Neuronal stem cell (in vitro differentiated cells): ENCODE measurements around the gene LARP7.

ENCODE experiments used
- DNase-seq: peaks from one replicate; pipeline ENCODE4 v3.0.0-alpha.2; 2013; ENCODE audit warnings: low spot score
- H2AFZ ChIP-seq: one replicate; pipeline ENCODE4 v1.6.1; 2013; ENCODE audit warnings: mild to moderate bottlenecking, low read length, inconsistent platforms
- H2AK5ac ChIP-seq: 2 replicates; pipeline ENCODE4 v1.6.1; 2013; ENCODE audit warnings: low read depth, mild to moderate bottlenecking, inconsistent platforms, low read length, moderate library complexity, mixed read lengths
- H2BK120ac ChIP-seq: 2 replicates; pipeline ENCODE4 v1.6.1; 2013; ENCODE audit warnings: low read depth, mild to moderate bottlenecking, inconsistent platforms, low read length, moderate library complexity, mixed read lengths
- H2BK12ac ChIP-seq: one replicate; pipeline ENCODE4 v1.6.1; 2013; ENCODE audit warnings: low read length, inconsistent platforms
- H2BK15ac ChIP-seq: 2 replicates; pipeline ENCODE4 v1.6.1; 2013; ENCODE audit warnings: mild to moderate bottlenecking, low read length, inconsistent platforms, mixed read lengths
- H2BK5ac ChIP-seq: one replicate; pipeline ENCODE4 v1.6.1; 2013; ENCODE audit warnings: inconsistent platforms, mild to moderate bottlenecking, low read length, moderate library complexity
- H3K14ac ChIP-seq: one replicate; pipeline ENCODE4 v1.6.1; 2013; ENCODE audit warnings: low read length, inconsistent platforms
- H3K18ac ChIP-seq: 2 replicates; pipeline ENCODE4 v1.6.1; 2013; ENCODE audit warnings: low read length, inconsistent platforms
- H3K23ac ChIP-seq: 2 replicates; pipeline ENCODE4 v1.6.1; 2013; ENCODE audit warnings: low read depth, mild to moderate bottlenecking, mixed read lengths, low read length, inconsistent platforms; ENCODE audit not compliant: poor library complexity
- H3K27ac ChIP-seq: replicated peaks from 3 replicates; pipeline ENCODE4 v1.5.1; 2013; ENCODE audit warnings: low read length, inconsistent platforms
- H3K27me3 ChIP-seq, 3 experiments: 2 replicates each; pipeline ENCODE4 v1.6.1; 2013; ENCODE audit warnings: low read length in 3 of 3, mild to moderate bottlenecking in 2 of 3, inconsistent platforms in 1 of 3, low read depth in 1 of 3, mixed read lengths in 1 of 3, moderate library complexity in 1 of 3; ENCODE audit not compliant: control insufficient read depth in 3 of 3, insufficient read depth in 3 of 3
- H3K36me3 ChIP-seq, 2 donors: replicated peaks in 1 of 2; 2 replicates each; pipeline ENCODE4 v1.6.1; 2013; ENCODE audit warnings: low read length in 2 of 2; ENCODE audit not compliant: control insufficient read depth in 2 of 2, insufficient read depth in 2 of 2
- H3K4ac ChIP-seq: 2 replicates; pipeline ENCODE4 v1.6.1; 2013; ENCODE audit warnings: inconsistent platforms, mild to moderate bottlenecking, low read length, moderate library complexity
- H3K4me1 ChIP-seq, 2 donors: 1 replicate in 1 of 2; 2 replicates in 1 of 2; pipeline ENCODE4 v1.6.1; 2013; ENCODE audit warnings: low read length in 2 of 2, low read depth in 1 of 2; ENCODE audit not compliant: control insufficient read depth in 2 of 2, insufficient read depth in 1 of 2
- H3K4me2 ChIP-seq: one replicate; pipeline ENCODE4 v1.6.1; 2013; ENCODE audit warnings: mild to moderate bottlenecking, low read length, inconsistent platforms; ENCODE audit not compliant: insufficient read depth, poor library complexity, severe bottlenecking
- H3K4me3 ChIP-seq, 2 donors: 2 replicates each; pipeline ENCODE4 v1.5.1; 2013; ENCODE audit warnings: low read length in 2 of 2, mild to moderate bottlenecking in 2 of 2, inconsistent platforms in 1 of 2, moderate library complexity in 1 of 2
- H3K79me1 ChIP-seq: one replicate; pipeline ENCODE4 v1.6.1; 2013; ENCODE audit warnings: low read depth, mild to moderate bottlenecking, inconsistent platforms, low read length, moderate library complexity
- H3K9ac ChIP-seq: one replicate; pipeline ENCODE4 v1.6.1; 2013; ENCODE audit warnings: mild to moderate bottlenecking, low read depth, low read length, inconsistent platforms; ENCODE audit not compliant: poor library complexity
- H3K9me3 ChIP-seq, 2 donors: replicated peaks in 1 of 2; 2 replicates each; pipeline versions ENCODE3 to v1.6.1; 2013; ENCODE audit warnings: low read length in 2 of 2, mild to moderate bottlenecking in 2 of 2, inconsistent platforms in 1 of 2, low read depth in 1 of 2, mixed read lengths in 1 of 2, moderate library complexity in 1 of 2; ENCODE audit not compliant: control insufficient read depth in 2 of 2, insufficient read depth in 1 of 2
- H4K8ac ChIP-seq: one replicate; pipeline ENCODE4 v1.6.1; 2013; ENCODE audit warnings: low read depth, mild to moderate bottlenecking, inconsistent platforms, low read length, moderate library complexity
- H4K91ac ChIP-seq: one replicate; pipeline ENCODE4 v1.6.1; 2013; ENCODE audit warnings: low read length, low read depth, mild to moderate bottlenecking, inconsistent platforms; ENCODE audit not compliant: poor library complexity
- WGBS, 2 donors: extraction: QIAGEN DNeasy Blood & Tissue Kit; methylation state at CpG; one replicate each; pipeline ENCODE4 v1.1.7; 2013; ENCODE audit warnings: missing lambda C conversion rate in 2 of 2, mixed read lengths in 1 of 2; ENCODE audit not compliant: insufficient read length in 2 of 2, insufficient replicate concordance in 1 of 2; ENCODE audit errors: extremely low coverage in 2 of 2; 5-methylcytosine and 5-hydroxymethylcytosine counted together

The LARP7 gene

DNA sequence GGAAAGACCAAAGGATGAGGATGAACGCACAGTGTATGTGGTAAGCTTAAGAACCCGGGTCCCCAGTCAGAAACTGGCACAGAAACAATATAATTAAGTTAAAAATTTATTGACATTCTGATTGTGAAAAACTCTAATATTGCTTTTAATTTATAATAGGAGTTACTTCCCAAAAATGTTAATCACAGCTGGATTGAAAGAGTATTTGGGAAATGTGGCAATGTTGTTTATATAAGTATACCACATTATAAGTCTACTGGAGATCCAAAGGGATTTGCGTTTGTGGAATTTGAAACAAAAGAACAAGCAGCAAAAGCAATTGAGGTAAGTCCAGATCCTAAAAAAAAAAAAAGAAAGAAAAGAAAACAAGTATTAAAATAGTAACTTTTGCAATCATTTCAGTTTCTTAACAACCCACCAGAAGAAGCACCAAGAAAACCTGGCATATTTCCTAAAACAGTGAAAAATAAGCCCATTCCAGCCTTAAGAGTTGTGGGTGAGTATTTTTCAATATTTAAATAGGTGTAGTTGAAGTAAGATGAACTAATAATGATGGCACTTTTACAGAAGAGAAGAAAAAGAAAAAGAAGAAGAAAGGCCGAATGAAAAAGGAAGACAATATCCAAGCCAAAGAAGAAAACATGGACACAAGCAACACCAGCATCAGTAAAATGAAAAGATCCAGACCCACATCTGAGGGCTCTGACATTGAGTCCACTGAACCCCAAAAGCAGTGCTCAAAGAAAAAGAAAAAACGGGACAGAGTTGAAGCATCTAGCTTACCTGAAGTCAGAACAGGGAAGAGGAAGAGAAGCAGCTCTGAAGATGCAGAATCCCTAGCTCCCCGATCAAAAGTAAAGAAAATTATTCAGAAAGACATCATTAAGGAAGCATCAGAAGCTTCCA, 9.9 kb downstream of the LARP7 start:
- Histone ChIP-seq H3K18ac (no peak overlapping the region), H2BK12ac (no peak overlapping the region), H3K14ac (no peak overlapping the region), H2AFZ (no peak overlapping the region), H3K4ac (no peak overlapping the region), H2AK5ac (no peak overlapping the region), H3K23ac (no peak overlapping the region), H3K27ac (peak overlapping the region; percentile 37), H2BK120ac (no peak overlapping the region), H3K36me3 (peaks cover 2 to 83% of the 10 kb centered on the region in 2 donors), H4K91ac (no peak overlapping the region), H3K9ac (no peak overlapping the region), H3K4me3 (no peak overlapping the region), H3K9me3 (no peaks in the 10 kb centered on the region), H3K4me1 (peaks cover 3 to 9% of the 10 kb centered on the region in 2 donors), H3K79me1 (no peaks in the 10 kb centered on the region), H3K4me2 (no peak overlapping the region), H3K27me3 (no peaks in the 10 kb centered on the region), H2BK5ac (no peak overlapping the region), H4K8ac (no peak overlapping the region), H2BK15ac (no peak overlapping the region)
- no peak for DNase-seq
- no CpG with 5 or more reads among the region's 6 CpGs for WGBS, 2 donors

DNA sequence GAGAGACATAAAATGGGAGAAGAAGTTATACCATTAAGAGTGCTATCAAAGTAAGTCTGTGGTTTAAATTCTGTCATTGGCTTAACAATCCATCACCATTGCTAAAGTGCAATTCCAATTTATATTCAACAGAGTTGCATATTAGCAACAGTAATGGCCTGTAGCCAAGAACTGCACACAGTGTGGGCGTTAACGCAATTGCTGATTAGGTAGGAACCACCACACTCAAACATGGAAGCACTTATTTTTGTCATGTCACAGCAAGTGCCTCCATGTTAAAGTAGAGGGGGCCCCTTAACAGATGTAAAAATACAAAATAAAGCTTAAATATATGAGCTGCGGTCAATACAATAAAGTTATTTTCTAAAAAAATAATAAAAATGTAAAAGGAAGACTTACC, 10.8 kb downstream of the LARP7 start:
- Histone ChIP-seq H3K14ac (no peak overlapping the region), H3K23ac (no peak overlapping the region), H3K27ac (no peak overlapping the region), H2BK15ac (no peak overlapping the region), H2AFZ (no peak overlapping the region), H3K4me1 (peaks cover 3 to 11% of the 10 kb centered on the region in 2 donors), H2BK120ac (no peak overlapping the region), H3K4me3 (no peak overlapping the region), H2BK5ac (no peak overlapping the region), H3K27me3 (no peaks in the 10 kb centered on the region), H3K4me2 (no peak overlapping the region), H3K4ac (no peak overlapping the region), H4K91ac (no peak overlapping the region), H2AK5ac (no peak overlapping the region), H3K18ac (no peak overlapping the region), H3K9ac (no peak overlapping the region), H3K79me1 (no peaks in the 10 kb centered on the region), H2BK12ac (no peak overlapping the region), H3K9me3 (no peaks in the 10 kb centered on the region), H4K8ac (no peak overlapping the region), H3K36me3 (peaks cover 0 to 82% of the 10 kb centered on the region in 2 donors)
- whole genome bisulfite sequencing, 2 donors = no CpG with 5 or more reads among the region's 3 CpGs
- DNase-seq = no peak

DNA sequence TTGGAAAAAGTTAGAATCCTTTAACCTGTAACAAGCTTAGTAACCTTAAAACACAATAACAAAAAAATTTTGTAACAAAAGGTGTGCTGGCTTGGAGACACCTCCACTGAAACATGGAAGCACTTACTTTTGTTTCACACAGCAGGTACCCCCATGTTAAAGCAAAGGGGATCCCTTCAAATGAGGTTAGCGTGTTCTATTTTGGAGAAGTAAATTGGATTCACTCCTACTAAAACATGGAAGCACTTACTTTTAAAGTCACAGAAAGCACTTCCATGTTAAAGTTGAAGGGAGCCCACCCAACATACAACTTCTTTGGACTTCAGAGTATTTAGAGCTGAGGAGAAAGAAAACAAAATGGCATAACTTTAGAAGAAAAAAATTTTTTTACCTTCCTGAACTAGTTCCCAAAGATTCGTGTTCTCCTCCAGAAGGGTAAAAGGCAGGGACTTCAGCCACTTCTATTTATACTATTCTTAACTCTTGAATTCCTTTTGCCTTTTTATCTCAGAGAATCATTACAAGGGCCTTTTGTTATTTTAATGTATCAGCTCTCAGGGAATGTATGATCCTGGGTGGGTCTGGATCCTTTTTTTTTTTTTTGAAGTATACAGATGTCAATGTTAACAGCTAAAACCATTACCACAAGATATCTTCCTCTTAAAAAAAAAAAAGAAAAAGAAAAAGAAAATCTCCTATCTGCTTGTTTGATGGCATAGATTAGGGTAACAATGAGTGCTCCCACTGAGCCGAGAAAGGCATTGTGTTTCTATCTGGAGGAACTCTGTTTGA, 11.5 kb downstream of the LARP7 start:
- peak overlapping the region; percentile 47 for H3K27ac ChIP-seq

DNA sequence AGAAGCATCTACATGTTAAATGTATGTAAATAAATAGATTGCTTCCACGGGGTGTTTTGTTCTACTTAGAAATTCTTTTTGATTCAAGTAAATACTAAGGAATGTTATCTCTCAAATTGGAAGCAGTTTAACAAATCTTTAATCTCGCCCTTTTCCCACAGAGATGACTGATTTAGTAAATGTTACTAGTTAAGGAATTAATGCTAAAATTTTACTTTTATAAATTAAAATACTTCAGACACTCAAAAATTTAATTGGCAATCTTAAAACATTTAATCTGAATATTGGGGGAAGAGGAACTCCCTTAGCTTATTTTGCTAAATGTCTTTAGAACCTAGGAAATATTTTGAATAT, 12.1 kb downstream of the LARP7 start:
- no peak overlapping the region for H2AK5ac ChIP-seq
- H3K9me3 ChIP-seq = no peaks in the 10 kb centered on the region
- no peak overlapping the region for H3K23ac ChIP-seq
- H3K27me3 ChIP-seq = no peaks in the 10 kb centered on the region
- no peak overlapping the region for H3K4me3 ChIP-seq
- no peak overlapping the region for H4K8ac ChIP-seq
- no peak overlapping the region for H3K4me2 ChIP-seq
- peaks cover 0 to 90% of the 10 kb centered on the region in 2 donors for H3K36me3 ChIP-seq
- H3K14ac ChIP-seq = no peak overlapping the region
- H3K4me1 ChIP-seq = peaks cover 3 to 11% of the 10 kb centered on the region in 2 donors
- H4K91ac ChIP-seq = no peak overlapping the region
- H2AFZ ChIP-seq = no peak overlapping the region
- H3K18ac ChIP-seq = no peak overlapping the region
- no peaks in the 10 kb centered on the region for H3K79me1 ChIP-seq
- H3K9ac ChIP-seq = no peak overlapping the region
- no peak overlapping the region for H3K4ac ChIP-seq
- H2BK5ac ChIP-seq = no peak overlapping the region
- H2BK12ac ChIP-seq = no peak overlapping the region
- no peak overlapping the region for H2BK15ac ChIP-seq
- DNase-seq = no peak
- no peak overlapping the region for H2BK120ac ChIP-seq
- H3K27ac ChIP-seq = no peak overlapping the region
- no CpG with 5 or more reads among the region's 2 CpGs for WGBS, 2 donors

More for the DNA sequence above, 11.5 kb downstream of the LARP7 start:
- Histone ChIP-seq H2BK5ac (no peak overlapping the region), H3K36me3 (peaks cover 0 to 84% of the 10 kb centered on the region in 2 donors), H2BK12ac (no peak overlapping the region), H2AFZ (no peak overlapping the region), H3K79me1 (no peaks in the 10 kb centered on the region), H3K4ac (no peak overlapping the region), H3K4me2 (no peak overlapping the region), H3K9me3 (no peaks in the 10 kb centered on the region), H3K23ac (no peak overlapping the region), H3K27me3 (no peaks in the 10 kb centered on the region), H3K9ac (no peak overlapping the region), H4K8ac (no peak overlapping the region), H3K14ac (no peak overlapping the region), H3K18ac (no peak overlapping the region), H3K4me1 (peaks cover 3 to 11% of the 10 kb centered on the region in 2 donors), H2AK5ac (no peak overlapping the region), H2BK120ac (no peak overlapping the region), H4K91ac (no peak overlapping the region), H3K4me3 (no peak overlapping the region), H2BK15ac (no peak overlapping the region)
- no CpG with 5 or more reads among the region's 3 CpGs for WGBS, 2 donors
- DNase-seq = no peak
